Panc1 (cell line): ENCODE measurements around the gene NCK2. TPM values are rescaled to one million over a fixed set of nuclear protein-coding genes. Genes with fewer than 3 reads are reported as not detected.

Experiments used
- ATAC-seq: fragments of 200-7000 bp; cut with Tn5 transposase; 2 replicates; pipeline ENCODE4 v1.9.1; 2020; ENCODE audit warnings: mild to moderate bottlenecking, moderate library complexity
- BruUV-seq: library from RNA; stranded (reverse); fragments of 400-500 nt; replicated peaks from 2 replicates; lab custom pipeline; 2021; lab: Mats Ljungman, UMichigan
- CTCF ChIA-PET: fragments of 300-600 bp; sonication (Branson Sonifier 250); formaldehyde crosslinking; loops from one replicate; lab custom pipeline; 2022; ENCODE audit warnings: antibody characterized with exemption; lab: Charles Lee
- POLR2A ChIA-PET: fragments of 300-600 bp; sonication (Branson Sonifier 250); formaldehyde crosslinking; loops from one replicate; lab custom pipeline; 2022; ENCODE audit warnings: antibody characterized with exemption; lab: Charles Lee
- DNase-seq: peaks from one replicate; pipeline ENCODE4 v3.0.0-alpha.2; 2010; ENCODE audit warnings: low read depth, low spot score
- H3K27ac ChIP-seq: 2 replicates; pipeline ENCODE4 v1.5.1; 2011; ENCODE audit warnings: mild to moderate bottlenecking, low read length, inconsistent platforms
- H3K27me3 ChIP-seq: fragments of 200-500 bp; sonication (Bioruptor generic); 2 replicates; pipeline ENCODE4 v1.6.0; 2014; ENCODE audit warnings: low read length, inconsistent platforms; ENCODE audit not compliant: control insufficient read depth, insufficient read depth
- H3K36me3 ChIP-seq: fragments of 200-500 bp; sonication (Bioruptor generic); 2 replicates; pipeline ENCODE4 v1.5.1; 2014; ENCODE audit warnings: inconsistent platforms, mild to moderate bottlenecking, low read length, moderate library complexity; ENCODE audit not compliant: control insufficient read depth, insufficient read depth
- H3K4me1 ChIP-seq: 2 replicates; pipeline ENCODE4 v1.5.1; 2011; ENCODE audit warnings: inconsistent platforms, mild to moderate bottlenecking, low read length, moderate library complexity; ENCODE audit not compliant: control insufficient read depth, insufficient read depth
- H3K4me3 ChIP-seq, 2 experiments: 2 replicates each; pipeline ENCODE4 v1.5.1; 2011 to 2012; ENCODE audit warnings: low read depth in 2 of 2, low read length in 2 of 2, mild to moderate bottlenecking in 2 of 2, inconsistent platforms in 1 of 2, moderate library complexity in 1 of 2
- H3K9me3 ChIP-seq: fragments of 200-500 bp; sonication (Bioruptor generic); 2 replicates; pipeline ENCODE4 v1.5.1; 2014; ENCODE audit warnings: low read depth, mild to moderate bottlenecking, inconsistent platforms, low read length, moderate library complexity; ENCODE audit not compliant: control insufficient read depth, insufficient read depth
- POLR2AphosphoS5 ChIP-seq: IDR thresholded peaks from 2 replicates; pipeline ENCODE4 v1.6.1; 2012; ENCODE audit warnings: mild to moderate bottlenecking, low read depth, low read length, moderate library complexity
- SIN3A ChIP-seq: IDR thresholded peaks from 2 replicates; pipeline ENCODE4 v1.6.1; 2012; ENCODE audit warnings: low read depth, mild to moderate bottlenecking, low read length, moderate library complexity, borderline replicate concordance; ENCODE audit not compliant: insufficient read depth
- TCF7L2 ChIP-seq: IDR thresholded peaks from 2 replicates; pipeline ENCODE4 v1.6.1; 2011; ENCODE audit warnings: mild to moderate bottlenecking, low read depth, low read length, inconsistent platforms
- in situ Hi-C: cut with HindIII; loops from 2 replicates; pipeline ENCODE4 v1.10.0; 2016; ENCODE audit warnings: low sequenced_read_pairs, low pct_unique_long_range_greater_than_20kb
- intact Hi-C: fragments of 100-400 bp; cut with micrococcal nuclease; formaldehyde crosslinking; loops from one replicate; pipeline ENCODE4 v1.10.0; 2022; ENCODE audit not compliant: unreplicated experiment
- total RNA-seq: library from RNA; stranded (reverse); gene quantifications from one replicate; pipeline ENCODE4 v1.2.1, GENCODE V29; 2021; ENCODE audit not compliant: unreplicated experiment
- TF ChIP-seq, protein P1 (sequence below): fragments of 450-650 bp; IDR thresholded peaks from 2 replicates; pipeline ENCODE4 v1.5.1; 2017; ENCODE audit warnings: mild to moderate bottlenecking
- TF ChIP-seq, protein P2 (sequence below), 2 experiments: IDR thresholded peaks; 2 replicates each; pipeline ENCODE4 v1.6.1; 2011 to 2012; ENCODE audit warnings: low read depth in 2 of 2, control low read depth in 1 of 2, low read length in 1 of 2, mild to moderate bottlenecking in 1 of 2, moderate library complexity in 1 of 2; ENCODE audit not compliant: insufficient read depth in 1 of 2

The NCK2 gene
- total RNA-seq, 1 experiment from 2014 or later = 60.7 TPM

DNA sequence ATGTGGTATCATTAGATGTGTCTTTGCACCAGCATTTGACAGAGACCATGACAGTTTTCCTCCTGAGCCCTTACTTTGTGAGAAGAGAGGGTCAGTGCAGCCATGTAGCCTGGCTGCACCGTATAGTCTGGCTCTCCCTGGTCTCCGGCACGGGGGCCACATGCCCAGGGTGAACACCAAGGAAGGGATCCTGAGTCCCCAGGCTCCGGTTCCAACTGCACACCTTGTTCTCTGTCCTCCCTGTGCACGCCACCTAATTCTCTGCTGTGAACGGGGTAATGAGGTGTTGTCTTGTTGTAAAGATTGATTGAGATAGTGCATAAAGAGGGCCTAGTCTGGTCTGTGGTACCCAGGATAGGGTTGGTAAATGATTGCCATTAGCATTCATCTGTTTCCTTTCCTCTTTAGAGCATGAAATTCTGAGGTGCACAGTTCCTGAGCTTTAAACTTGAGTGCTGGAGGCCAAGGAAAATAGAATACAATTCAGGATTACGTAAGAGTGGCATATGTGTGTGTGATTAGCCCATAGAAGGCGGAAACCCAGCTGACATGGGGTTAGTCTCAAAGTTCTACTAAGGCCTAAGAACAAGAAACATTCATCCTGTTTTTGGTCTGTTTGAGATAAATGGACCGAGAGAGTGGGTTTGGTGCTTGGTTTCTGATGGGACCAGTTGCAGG is 55.5 kb downstream of the NCK2 start:
- DNase-seq (no peak), ATAC-seq (no peak)
- no peaks in the 10 kb centered on the region for H3K9me3 ChIP-seq
- no peak overlapping the region for H3K27ac ChIP-seq
- H3K36me3 ChIP-seq = no peaks in the 10 kb centered on the region
- POLR2A ChIA-PET = no interaction called here
- intact Hi-C loops = no loop called here
- H3K27me3 ChIP-seq = no peaks in the 10 kb centered on the region
- no peak overlapping the region for H3K4me3 ChIP-seq
- in situ Hi-C loops = no loop called here
- TF ChIP-seq, protein P1, sequence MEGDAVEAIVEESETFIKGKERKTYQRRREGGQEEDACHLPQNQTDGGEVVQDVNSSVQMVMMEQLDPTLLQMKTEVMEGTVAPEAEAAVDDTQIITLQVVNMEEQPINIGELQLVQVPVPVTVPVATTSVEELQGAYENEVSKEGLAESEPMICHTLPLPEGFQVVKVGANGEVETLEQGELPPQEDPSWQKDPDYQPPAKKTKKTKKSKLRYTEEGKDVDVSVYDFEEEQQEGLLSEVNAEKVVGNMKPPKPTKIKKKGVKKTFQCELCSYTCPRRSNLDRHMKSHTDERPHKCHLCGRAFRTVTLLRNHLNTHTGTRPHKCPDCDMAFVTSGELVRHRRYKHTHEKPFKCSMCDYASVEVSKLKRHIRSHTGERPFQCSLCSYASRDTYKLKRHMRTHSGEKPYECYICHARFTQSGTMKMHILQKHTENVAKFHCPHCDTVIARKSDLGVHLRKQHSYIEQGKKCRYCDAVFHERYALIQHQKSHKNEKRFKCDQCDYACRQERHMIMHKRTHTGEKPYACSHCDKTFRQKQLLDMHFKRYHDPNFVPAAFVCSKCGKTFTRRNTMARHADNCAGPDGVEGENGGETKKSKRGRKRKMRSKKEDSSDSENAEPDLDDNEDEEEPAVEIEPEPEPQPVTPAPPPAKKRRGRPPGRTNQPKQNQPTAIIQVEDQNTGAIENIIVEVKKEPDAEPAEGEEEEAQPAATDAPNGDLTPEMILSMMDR = no peak
- TF ChIP-seq POLR2AphosphoS5 (no peak), SIN3A (no peak), TCF7L2 (no peak)
- TF ChIP-seq, protein P2, sequence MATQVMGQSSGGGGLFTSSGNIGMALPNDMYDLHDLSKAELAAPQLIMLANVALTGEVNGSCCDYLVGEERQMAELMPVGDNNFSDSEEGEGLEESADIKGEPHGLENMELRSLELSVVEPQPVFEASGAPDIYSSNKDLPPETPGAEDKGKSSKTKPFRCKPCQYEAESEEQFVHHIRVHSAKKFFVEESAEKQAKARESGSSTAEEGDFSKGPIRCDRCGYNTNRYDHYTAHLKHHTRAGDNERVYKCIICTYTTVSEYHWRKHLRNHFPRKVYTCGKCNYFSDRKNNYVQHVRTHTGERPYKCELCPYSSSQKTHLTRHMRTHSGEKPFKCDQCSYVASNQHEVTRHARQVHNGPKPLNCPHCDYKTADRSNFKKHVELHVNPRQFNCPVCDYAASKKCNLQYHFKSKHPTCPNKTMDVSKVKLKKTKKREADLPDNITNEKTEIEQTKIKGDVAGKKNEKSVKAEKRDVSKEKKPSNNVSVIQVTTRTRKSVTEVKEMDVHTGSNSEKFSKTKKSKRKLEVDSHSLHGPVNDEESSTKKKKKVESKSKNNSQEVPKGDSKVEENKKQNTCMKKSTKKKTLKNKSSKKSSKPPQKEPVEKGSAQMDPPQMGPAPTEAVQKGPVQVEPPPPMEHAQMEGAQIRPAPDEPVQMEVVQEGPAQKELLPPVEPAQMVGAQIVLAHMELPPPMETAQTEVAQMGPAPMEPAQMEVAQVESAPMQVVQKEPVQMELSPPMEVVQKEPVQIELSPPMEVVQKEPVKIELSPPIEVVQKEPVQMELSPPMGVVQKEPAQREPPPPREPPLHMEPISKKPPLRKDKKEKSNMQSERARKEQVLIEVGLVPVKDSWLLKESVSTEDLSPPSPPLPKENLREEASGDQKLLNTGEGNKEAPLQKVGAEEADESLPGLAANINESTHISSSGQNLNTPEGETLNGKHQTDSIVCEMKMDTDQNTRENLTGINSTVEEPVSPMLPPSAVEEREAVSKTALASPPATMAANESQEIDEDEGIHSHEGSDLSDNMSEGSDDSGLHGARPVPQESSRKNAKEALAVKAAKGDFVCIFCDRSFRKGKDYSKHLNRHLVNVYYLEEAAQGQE (IDR thresholded peaks at IDR 0.05; ENCODE audit: insufficient read depth in 1 of 2, low read depth in 2 of 2, low read length in 1 of 2) = no peak
- CTCF ChIA-PET = no interaction called here
- no TSS peak for BruUV-seq
- H3K4me1 ChIP-seq = no peaks in the 10 kb centered on the region

DNA sequence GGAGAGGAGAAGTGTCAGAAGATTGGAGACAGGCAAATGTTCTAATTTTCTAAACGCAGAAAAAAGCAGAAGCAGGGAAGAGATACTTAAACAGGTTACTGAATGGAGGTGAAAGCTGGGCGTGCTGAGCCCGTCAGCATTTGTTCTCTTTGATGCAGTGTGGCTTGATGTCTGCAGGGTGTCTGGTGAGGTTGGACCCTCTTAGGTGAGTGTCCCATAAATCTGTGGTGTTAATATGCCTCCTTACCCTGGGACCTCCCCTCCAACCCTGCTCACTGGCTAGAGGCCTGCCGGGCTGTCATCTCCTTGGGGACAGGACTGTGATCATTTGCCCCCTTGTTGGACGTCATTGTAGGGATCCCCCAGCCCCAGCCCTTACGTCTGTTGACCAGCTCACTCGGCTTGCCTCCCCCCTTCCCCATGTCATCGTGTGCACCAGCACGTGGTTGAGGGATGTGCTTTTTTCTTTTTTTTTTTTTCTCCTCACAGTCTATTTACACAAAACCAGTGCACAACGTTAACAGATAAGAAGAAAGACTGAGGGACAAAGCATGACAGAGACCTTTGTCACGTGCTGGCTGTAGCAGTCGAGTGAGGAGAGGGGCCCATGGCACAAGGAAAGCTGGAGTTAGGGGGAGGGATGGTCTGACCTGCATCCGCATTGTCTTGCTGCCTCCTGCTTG is 56.4 kb downstream of the NCK2 start:
- in situ Hi-C loops (no loop called here), intact Hi-C loops (no loop called here)
- no peak for ATAC-seq

DNA sequence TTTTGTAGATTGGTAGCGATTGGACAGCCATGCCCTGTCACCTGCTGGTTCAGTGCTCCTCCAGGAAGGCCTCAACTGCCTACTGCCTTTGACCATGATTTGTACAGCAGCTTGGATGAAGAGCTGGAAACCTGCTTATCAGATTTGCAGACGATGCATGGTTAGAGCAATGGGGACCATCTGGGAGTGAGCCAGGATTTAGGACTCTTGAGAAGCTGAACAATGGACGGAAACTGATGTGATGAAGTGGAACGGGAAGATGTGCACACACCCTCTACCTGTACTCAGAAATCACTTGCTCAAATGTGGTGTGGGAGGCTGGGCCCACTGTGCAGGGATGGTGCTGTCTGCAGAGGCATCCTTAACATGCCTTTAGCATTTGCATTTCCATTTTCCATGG is 57.2 kb downstream of the NCK2 start:
- ChIA-PET CTCF (no interaction called here), POLR2A (interaction anchor here (0.6 kb wide), 1 partner anchor 14 kb away, joined by 3 read pairs; no protein-coding TSS in a partner anchor)
- Histone ChIP-seq H3K4me1 (no peaks in the 10 kb centered on the region), H3K36me3 (no peaks in the 10 kb centered on the region), H3K27me3 (no peaks in the 10 kb centered on the region), H3K4me3 (no peak overlapping the region), H3K9me3 (no peaks in the 10 kb centered on the region), H3K27ac (no peak overlapping the region)
- DNase-seq (no peak), ATAC-seq (no peak)
- TF ChIP-seq, protein P1 = no peak
- TF ChIP-seq POLR2AphosphoS5 (no peak), SIN3A (no peak), TCF7L2 (no peak)
- TF ChIP-seq, protein P2 (IDR thresholded peaks at IDR 0.05; ENCODE audit: insufficient read depth in 1 of 2, low read depth in 2 of 2, low read length in 1 of 2) = no peak
- in situ Hi-C loops = no loop called here
- no TSS peak for BruUV-seq
- intact Hi-C loops = no loop called here

More for the DNA sequence above, 56.4 kb downstream of the NCK2 start:
- no peaks in the 10 kb centered on the region for H3K27me3 ChIP-seq
- H3K9me3 ChIP-seq = no peaks in the 10 kb centered on the region
- no peak for DNase-seq
- H3K4me3 ChIP-seq = no peak overlapping the region
- no peaks in the 10 kb centered on the region for H3K4me1 ChIP-seq
- ChIA-PET POLR2A (no interaction called here), CTCF (no interaction called here)
- no peaks in the 10 kb centered on the region for H3K36me3 ChIP-seq
- no TSS peak for BruUV-seq
- TF ChIP-seq SIN3A = no peak
- H3K27ac ChIP-seq = no peak overlapping the region
